ENCODE measurements around the gene MED27. TPM values are rescaled to one million over a fixed set of nuclear protein-coding genes. Genes with fewer than 3 reads are reported as not detected.

The MED27 gene
- total RNA-seq, 1 experiment from 2014 or later, result 49.6 TPM

DNA sequence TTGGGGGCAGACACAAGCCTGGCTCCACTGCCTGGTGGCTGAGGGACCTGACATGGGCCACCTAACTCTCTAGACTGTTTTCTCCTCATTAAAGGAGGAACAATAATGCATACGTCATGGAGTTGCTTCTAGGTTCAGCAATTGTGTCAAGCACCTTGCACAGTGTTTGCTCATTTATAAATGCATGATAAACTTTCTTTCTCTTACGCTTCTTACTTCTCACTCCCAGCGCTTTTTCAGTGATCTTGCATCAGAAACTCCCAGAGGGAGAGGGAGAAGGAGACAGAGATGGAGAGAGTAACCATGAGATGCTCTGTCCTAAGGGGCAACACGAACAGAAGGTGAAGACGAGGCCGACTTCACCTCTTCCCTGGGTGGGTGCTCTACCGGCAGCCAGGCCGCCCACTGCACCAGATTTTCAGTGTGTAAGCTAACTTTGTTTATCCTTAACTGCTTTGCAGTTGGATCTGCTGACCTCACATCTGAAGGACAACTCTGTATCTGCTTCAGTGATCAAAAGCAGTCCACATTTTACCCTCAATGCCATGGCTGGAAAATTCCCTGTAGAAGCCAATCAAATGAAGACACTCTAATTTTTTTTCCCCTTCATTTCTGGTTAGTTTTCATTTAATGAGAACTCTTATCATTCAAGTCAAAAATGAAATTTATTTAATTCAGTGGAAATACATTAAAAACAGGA, 35.3 kb downstream of the MED27 start:
- DNase-seq (ENCODE audit: low read depth), result no peak

DNA sequence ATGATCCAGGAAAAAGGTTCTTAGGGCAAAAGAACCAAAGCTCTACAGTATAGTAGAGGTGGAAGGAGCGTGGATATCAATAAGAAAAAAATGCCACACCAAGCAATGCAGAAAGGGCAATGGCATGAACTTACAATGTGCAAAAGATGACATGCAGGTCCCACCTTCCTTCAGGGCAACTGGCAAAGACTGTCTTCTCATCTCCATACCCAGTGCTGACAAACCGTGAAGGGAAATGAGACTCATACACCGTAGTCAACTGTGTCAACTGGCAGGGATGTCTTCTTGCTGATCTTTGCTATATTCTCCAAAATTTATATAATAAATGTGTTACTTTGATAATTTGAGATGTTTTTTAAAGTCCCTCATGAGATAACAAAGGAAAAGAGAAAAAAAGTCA, 36.0 kb downstream of the MED27 start:
- no peak for DNase-seq (ENCODE audit: low read depth)

DNA sequence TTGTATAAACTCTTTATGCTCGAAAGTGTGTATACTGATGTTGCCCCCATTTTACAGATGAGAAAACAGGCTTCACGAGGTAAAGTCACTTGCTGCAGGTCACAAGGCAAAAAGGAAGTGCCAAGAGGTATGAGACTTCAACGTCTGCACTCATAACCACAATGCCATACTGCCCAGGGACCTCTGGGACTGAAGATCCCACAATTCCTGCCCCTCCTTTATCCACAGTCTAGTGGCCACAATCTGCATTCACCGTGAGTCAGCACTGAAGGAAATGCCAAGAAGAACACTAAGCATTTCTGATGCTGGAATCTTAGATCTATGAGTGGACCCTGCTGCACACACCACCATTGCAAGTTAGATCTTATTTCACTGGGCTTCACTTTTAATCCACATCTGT, 37.3 kb downstream of the MED27 start:
- peak; percentile 99 for DNase-seq (ENCODE audit: low read depth)

DNA sequence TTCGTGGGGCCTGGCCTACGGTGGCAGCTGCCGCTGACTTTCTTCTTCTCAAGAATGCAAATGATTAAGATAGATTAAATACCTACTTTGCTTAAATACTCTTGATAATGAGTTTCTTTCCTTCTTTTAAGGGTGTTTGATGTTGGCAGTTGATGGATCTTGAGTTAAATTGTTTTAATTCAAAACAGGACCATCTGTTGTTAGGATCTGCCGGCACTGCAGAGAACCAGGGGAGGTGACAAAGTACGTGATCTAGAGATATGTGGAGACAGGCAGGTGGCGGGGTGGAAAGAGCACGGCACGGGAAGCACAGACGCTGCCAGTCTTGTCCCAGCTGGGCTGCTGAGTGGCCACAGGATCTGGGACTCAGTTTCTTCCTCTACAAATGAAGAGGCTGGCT, 37.9 kb downstream of the MED27 start:
- DNase-seq (ENCODE audit: low read depth), result no peak

DNA sequence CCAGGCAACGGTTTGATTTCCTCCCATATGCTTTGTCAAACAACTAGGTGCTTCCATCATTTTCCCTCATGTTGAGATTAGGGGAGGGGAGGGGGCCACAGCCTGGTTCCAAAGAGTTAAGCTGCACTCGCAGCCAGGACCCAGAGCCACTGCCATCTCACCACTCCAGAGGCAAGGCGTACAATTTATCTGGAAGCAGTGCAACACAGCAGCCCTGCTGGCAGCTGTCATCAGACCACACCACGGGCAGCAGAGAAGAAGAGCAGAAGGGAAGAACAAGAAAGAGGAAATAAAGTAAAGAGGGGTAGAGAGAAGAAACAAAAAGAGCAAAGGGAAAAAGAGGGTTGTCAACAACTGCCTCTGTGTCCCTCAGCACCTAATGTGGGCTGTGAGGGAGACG, 38.9 kb downstream of the MED27 start:
- no peak for DNase-seq (ENCODE audit: low read depth)

DNA sequence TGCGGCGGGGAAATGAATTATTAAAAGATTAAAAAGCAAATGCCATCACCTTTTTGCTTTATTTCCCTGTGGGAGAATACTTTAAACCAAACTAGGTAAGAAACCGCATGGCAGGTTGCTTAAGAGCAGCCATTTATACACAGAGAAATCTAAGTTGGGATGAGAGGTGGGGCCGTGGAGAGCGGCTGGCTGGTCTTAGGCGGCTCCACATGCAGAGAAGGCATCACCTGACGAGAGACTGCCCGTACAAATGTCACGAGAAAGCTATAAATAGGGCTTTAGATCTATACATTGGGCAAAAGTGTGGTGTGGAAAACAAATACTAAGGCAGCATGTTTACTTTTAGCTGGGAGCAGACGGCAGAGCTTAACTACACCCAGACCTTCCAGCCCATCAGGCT, 39.4 kb downstream of the MED27 start:
- no peak for DNase-seq (ENCODE audit: low read depth)

DNA sequence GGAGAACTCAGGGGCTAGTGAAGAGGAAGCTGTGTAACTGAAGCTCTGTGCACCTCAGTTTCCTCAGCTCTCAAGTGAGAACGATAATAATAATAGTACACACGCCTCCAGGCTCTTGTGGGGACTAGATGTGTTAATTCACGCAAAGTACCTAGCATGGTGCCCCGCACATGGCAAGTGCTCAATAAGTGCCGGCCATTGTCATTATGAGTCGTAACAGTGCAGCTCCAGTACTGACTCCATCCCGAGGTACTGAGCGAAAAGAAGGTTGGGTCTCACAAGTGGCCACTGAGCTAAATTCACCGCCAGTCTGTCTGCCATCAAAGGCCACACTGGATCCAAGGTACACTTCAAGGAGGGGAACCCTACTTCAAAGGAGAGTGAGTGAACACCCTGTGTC, 40.4 kb downstream of the MED27 start:
- no peak for DNase-seq (ENCODE audit: low read depth)

DNA sequence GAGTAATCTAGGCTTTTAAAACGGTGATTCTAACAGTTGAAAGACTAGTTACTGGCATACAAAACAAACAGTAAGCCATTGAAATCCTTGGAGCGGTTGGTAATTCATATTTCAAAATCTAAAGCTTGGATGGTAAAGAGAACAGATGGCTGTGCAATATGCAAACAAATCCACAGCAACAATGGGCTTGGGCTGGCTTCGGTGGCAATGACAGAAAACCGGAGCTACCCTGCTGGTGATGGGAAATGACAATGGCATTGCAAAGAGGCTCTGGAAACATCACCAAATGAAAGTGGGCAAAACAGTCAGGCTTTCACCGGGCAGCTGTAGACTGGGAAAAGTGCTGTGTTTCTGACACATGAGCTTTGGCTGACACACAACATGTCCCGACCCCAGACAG, 42.2 kb downstream of the MED27 start:
- no peak for DNase-seq (ENCODE audit: low read depth)

DNA sequence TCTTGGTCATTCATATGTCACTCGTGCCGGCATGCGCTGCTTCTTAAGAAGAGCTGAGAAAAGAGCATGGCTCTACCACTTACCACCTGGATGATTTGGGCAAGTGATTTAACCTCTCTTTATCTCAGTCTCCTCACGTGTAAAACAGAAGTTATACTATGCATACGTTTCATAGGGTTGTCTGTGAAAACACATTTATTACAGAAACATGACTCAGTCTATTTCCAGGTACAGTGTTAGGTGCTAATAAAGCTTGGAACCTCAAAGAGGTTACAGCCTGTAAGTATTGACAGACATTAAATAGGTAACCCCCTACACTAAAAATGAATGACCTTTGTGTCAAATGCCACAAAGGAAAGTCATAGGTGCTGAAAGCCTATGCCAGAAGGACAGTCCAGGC, 43.1 kb downstream of the MED27 start:
- DNase-seq (ENCODE audit: low read depth), result no peak

DNA sequence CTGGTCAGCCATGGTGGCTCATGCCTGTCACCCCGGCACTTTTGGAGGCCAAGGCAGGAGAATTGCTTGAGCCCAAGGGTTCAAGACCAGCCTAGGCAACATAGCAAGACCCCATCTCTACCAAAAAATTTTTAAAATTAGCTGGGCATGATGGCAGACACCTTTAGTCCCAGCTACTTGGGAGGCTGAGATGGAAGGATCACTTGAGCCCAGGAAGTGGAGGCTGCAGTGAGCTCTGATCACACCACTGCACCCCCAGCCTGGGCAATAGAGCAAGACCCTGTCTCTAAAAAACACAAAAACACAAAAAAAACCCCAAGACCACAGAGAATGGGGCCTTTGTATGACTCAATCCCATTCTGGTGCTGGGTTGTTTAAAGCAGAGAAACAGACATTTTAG, 44.0 kb downstream of the MED27 start:
- no peak for DNase-seq (ENCODE audit: low read depth)

DNA sequence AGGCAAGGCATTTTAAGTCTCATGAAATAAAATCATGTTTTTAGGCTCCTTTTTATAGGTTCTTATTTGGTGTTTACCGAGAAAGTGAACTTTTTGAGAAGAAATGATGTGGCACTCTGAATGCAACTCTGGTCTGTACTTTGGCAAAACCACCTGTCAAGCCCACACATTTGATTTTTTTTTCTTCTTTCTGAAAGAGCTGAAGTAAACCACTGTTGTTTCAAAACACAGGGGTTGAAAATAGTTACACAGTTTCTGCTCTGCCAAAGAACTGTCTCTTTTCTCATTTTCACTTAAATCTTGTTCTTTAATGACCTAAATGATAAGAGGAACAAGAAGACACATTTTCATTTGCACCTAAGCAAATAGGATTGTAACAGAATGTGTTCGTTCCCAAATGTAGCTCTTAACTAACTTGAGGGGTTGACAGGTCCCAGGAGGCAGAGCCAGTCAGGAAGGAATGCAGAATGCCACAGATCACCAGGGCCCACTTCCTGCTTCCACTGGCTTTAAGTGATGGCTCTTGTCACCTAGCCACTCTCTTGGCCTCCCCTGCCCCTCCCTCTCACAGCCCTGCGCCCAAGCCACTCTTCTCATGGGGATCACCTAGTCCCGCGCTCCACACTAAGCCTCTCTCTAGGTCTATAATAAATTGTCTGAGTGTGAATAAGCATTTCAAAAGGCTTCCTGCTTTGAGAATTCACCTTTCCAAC, 47.3 kb downstream of the MED27 start:
- no peak for DNase-seq (ENCODE audit: low read depth)

DNA sequence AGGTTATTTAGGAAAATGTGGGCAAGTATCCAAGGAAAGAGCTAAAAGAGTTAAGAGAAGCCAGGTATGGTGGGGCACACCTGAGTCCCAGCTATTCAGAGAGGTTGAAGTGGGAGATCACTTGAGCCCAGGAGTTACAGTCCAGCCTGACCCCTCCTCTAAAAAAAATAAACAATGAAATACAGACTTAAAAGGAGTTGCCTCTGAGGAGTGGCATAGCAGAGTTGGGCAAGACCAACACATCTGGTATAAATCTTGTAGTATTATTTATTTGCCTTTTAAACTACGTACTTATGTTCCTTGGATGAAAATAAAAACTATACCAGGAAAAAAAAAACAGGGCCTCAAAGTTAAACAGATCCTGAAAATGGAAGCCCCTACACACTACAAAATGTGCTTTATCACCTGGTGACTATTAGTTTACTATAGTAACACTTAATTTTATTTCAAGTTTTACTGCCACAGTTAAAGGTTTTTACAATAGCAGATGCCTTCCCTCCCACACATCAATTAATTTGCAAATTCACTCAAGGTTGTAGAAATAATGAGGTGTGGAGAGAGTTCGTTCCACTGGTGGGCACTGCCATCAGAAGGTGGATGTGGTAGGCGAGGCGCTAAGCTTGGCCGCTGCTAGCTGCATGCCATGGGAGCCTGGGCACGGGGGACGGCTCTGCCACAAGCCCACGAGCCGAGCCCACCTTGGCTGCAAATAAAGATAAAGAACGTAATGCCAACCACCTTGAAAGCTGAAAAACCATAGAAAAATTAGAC, 48.0 kb downstream of the MED27 start:
- DNase-seq (ENCODE audit: low read depth), result no peak

DNA sequence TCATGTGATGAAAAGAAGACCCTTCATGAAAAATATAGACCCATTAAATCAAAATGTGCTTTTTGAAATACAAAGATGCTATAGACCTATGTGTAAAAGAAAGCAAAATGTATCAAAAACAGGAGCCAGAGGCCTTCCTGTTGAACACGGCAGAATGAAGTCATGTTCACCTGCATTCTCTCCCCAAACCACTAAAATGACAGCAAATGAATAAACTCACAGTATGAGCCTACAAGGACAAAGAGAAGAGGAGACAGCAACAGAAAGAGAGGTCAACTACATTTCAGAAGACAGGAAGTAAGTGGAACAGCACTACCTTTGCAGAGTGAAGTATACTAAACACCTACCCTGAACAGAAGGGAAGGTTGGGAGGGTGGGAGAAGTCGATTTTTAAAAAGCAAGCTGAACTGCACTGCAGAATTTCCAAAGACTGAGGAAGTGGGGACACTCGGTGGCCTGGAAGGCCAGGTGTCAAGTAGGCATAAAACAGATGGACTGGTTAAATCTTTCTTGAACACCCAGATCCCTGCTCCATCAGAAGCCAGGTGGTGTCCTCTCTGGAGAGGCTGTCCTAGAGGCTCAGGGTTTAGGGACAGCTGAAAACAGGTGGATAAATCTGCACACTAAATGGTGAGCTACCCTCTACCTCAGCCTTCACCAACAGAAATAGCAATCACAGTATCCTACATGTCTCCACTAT, 48.9 kb downstream of the MED27 start:
- no peak for DNase-seq (ENCODE audit: low read depth)

DNA sequence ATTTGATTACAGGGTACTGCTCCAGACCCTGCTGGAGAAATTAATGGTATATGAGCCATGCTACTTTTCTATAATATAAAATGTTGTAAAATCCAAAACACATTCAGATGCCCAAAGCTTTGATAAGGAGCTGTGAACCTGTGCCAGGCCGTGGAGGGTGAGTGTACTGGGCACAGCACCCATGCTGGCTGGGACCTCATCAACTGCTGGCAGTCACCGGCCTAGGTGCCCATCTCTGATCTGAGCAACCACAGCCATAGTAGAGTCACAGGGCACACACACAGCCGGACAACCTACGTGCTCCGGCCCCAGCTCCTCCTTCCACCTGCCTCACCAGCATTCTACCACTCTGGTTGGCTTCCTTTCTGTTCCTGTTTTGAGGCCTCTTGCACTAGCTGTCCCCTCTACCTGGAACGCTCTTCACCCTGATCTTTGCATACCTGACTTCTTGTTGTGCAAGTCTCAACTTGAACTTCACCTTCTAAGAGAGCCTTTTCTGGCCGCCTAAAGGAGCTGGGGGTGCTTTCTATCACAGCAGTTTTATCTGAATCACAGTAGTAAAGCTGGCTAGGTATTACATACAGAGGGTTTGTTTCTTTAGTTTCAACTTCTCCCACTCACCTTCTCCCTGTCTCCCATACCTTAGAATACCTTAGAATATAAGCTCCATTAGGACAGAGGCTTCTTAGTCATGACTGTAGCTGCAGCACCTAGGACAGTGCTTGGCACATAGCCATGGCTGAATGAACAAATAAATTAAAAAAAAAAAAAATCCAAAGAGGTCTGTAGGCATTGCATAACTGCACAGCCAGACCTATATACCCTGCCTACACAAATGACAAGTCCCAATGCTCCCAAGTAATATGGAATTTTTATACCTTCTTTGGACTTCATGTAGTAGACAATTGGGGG, 51.7 kb downstream of the MED27 start:
- no peak for DNase-seq (ENCODE audit: low read depth)

DNA sequence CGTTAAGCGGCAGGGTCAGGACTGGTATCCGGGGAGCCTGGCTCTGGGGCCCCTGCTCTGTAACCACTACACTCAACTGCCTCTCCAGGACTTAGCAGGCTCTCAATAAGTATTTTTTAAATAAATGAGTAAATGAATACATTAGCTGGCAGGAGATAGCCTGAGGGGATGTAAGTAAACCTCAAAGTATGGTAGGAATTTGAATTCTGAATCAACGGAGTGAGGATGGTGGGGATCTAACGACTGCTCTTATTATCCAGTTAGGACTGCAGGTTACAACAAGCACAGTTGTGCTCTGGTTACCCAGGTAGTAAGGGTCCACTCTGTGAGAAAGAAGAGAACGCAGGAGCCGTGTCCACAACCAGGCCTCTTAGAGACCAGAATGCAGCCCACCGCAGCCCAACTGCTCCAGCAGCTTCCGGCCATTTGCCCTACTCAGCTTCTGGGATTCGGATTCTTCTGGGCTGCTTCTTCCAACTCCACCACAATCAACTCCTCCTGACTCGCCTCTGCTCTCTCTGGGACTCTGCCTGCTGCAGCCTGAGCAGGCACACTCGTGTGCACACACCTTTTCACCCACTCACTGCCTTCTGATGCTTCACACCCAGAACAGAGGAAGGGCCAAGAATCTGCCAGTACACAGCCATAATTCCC, 52.6 kb downstream of the MED27 start:
- no peak for DNase-seq (ENCODE audit: low read depth)

DNA sequence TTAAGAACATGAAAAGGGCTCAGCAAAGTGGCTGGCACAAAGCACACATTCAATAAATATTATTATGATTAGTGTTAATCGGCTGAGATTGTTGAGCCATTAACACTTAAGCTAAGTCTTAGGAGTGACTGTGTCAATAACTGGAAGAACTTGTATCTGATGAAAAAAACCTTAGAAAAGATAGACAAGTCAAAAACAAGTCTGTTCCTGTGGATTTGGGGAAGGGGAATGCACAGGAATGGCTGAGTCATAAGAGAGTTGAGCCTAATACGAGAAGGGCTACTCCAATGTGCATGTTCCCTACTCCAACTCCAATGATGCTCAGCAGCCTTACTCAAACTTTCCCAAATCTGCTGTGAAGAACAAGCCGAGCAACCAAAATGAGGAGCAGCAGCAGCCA, 53.9 kb downstream of the MED27 start:
- DNase-seq (ENCODE audit: low read depth), result no peak

DNA sequence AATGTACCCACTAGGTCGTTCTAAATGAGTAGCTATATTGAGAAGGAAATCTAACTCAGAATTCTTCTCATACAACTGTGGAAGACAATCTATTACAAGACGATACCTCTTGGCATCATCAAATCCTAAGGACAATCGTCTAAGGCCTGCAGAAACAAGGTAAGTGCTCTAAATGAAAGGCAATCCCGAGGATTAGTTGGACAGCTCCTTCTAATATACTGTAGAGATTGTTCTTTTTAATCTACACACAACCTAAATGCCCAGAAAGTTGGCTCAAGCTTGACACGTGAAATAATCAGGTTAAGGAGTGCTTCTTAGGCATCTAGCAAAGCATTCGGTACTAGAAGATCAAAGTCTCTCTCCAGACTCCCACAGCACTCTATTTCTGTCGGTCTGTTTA, 55.1 kb downstream of the MED27 start:
- DNase-seq (ENCODE audit: low read depth), result no peak

DNA sequence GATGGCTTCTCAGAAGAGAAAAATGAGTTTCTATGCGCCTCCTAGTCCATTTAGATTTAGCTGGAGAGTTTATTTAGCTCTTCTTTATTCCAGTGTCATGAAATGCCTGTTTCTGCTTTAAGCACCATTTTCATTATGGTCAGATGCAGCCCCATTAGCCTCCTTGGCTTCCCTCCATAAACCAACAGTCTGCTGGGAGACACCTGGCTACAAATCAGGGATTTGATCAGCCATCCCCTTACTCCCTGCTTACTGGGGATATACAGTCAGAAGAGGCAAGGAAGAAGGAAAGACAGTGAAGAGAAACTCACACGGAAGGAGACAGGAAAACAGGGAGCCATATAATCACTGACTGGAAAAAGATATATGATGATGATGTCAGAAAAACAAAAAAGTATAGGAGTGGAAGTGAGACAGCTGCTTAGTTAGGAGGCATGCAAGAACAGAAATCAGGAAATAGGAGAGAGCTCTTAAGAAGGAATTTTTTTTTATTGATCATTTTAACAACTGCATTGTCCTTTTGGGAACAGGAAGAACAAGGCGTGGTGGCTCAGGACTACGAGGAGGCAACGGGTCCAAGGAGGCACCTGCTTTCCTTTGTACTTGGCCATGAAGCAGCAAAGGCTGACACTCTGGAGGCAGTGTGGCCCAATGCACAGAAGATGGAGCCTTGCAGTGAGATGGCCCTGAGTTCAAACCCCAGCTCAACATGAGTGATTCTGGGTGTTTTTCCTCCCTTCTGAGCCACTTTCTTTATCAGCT, 56.1 kb downstream of the MED27 start:
- no peak for DNase-seq (ENCODE audit: low read depth)

DNA sequence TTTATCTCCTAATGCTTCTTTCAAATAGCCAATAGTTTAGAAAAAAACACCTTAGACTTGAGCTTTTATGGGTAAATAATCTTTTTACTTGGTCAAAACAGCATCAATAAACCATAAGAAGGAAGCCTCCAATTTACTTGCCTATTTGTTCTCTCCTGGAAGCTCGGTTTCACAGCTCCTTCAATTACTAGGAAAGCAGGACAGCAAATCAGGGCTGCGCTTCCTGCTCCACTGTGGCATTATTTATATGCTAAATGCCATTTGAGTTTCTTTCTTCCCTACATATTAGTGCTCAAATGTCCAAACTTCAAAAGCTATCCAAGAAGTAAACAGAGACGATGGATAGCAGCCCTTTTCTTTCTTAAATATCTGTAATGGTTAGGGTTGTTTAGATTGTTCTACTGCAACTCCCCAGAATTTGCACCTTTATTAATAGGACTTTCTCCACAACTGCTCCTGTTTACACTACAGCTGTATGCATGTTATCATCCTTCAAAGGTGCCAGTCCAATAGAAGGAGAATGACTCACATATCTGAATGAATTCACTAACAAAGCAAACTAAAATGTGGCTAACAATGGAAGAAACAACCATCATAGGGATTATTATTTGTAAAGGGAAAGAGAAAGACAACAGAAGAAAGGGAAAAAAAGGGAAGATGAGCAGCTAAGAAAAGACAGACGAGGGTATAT, 58.7 kb downstream of the MED27 start:
- peak; percentile 42 for DNase-seq (ENCODE audit: low read depth)

Data from LHCN-M2 (cell line).